ENCODE results near the gene CCDC127.
A peak's percentile ranks its signal among the peaks of the same experiment; 100 is the strongest.

Gene CCDC127

DNA sequence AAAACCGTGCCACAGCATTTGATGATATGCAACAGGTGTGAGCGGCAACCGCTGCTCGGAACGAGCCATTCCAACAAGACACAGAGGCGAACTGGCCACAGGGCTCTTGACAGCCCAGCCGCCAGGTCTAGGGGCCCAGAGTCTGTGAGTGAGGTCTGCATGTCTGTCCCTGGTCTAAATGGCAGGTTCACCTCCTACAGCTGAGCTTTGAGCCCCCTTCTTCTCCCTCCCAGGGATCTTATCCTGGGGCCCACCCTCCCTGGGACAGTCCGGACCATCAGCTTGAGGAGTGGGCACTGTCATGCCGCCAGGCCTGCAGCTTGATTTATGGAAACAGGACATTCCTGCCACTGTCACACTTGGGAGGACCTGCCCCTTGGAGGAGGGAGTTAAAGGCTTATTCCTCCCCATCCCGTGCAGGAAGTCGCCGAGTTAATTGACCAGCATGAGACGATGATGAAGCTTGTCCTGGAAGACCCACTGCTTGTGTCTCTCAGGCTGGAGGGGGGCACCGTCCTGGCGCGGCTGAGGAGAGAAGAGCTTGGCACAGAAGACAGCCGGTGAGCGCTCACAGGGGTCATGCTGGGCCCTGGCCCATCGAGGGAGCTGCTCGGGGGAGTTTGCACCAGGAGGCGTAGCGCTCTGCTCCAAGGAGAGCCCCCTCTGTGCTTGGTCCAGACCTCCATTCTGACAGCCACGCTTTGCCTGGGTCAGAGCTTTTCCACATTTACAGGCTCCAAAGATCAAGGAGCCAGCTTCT lies 62.1 kb downstream of the CCDC127 start:
- Histone ChIP-seq H3K9me3 (ENCODE audit: control insufficient read depth in 5 of 5, low read length in 5 of 5) (no peaks in the 10 kb centered on the region), H3K9ac (ENCODE audit: low read length in 5 of 5) (no peak overlapping the region), H3K36me3 (ENCODE audit: control insufficient read depth in 5 of 5, insufficient read depth in 5 of 5, low read length in 5 of 5) (no peaks in the 10 kb centered on the region), H3K4me3 (ENCODE audit: low read depth in 1 of 5, low read length in 5 of 5) (no peak overlapping the region), H3K4me1 (ENCODE audit: control insufficient read depth in 5 of 5, insufficient read depth in 5 of 5, low read length in 5 of 5) (peaks cover 0 to 3% (median 0%) of the 10 kb centered on the region in 5 donors), H3K27ac (ENCODE audit: low read depth, low read length) (no peak overlapping the region), H3K27me3 (ENCODE audit: control insufficient read depth in 5 of 5, insufficient read depth in 4 of 5, low read length in 5 of 5) (peaks cover 0 to 14% (median 9%) of the 10 kb centered on the region in 5 donors)

DNA sequence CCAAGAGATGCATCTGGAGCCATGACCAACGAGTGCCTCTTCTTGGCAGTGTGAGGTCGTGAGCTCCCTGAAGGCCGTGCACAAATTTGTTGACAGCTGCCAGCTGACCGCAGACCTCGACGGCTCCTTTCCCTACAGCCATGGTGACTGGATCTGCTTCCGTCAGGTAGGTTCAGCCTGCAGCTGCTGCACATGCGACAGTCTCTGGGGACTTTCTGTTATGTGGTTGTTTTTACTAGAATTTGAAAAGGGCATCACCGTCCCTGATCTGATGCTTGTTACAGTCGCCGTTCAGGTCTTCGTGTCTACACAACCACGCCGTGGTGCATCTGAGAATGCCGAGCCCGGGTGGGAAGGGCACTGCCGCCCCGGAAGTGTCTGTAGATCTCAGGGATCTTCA lies 63.1 kb downstream of the CCDC127 start:
- Histone ChIP-seq H3K36me3 (ENCODE audit: control insufficient read depth in 5 of 5, insufficient read depth in 5 of 5, low read length in 5 of 5) (no peaks in the 10 kb centered on the region), H3K4me3 (ENCODE audit: low read depth in 1 of 5, low read length in 5 of 5) (no peak overlapping the region), H3K4me1 (ENCODE audit: control insufficient read depth in 5 of 5, insufficient read depth in 5 of 5, low read length in 5 of 5) (no peaks in the 10 kb centered on the region), H3K9ac (ENCODE audit: low read length in 5 of 5) (no peak overlapping the region), H3K27me3 (ENCODE audit: control insufficient read depth in 5 of 5, insufficient read depth in 4 of 5, low read length in 5 of 5) (peaks cover 0 to 14% (median 4%) of the 10 kb centered on the region in 5 donors), H3K27ac (ENCODE audit: low read depth, low read length) (no peak overlapping the region), H3K9me3 (ENCODE audit: control insufficient read depth in 5 of 5, low read length in 5 of 5) (no peaks in the 10 kb centered on the region)

DNA sequence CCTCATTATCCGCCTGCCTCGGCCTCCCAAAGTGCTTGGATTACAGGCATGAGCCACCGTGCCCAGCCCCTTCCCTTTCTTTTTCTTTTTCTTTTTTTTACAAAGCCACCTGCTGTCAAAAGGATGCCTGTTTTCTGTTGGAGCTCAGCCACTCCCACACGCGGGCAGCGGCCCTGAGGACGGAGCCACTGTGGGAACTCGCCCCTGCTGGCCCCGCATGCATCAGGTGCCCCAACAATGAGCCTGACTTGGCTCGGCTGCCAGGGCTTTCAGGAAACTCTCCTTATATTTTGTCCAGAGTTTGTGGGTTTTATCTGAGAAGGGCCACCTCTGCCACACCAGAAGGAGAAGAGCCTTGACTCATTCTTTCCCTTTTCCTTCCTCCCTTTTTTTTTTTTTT lies 63.7 kb downstream of the CCDC127 start:
- Histone ChIP-seq H3K27ac (ENCODE audit: low read depth, low read length) (no peak overlapping the region), H3K4me1 (ENCODE audit: control insufficient read depth in 5 of 5, insufficient read depth in 5 of 5, low read length in 5 of 5) (no peaks in the 10 kb centered on the region), H3K36me3 (ENCODE audit: control insufficient read depth in 5 of 5, insufficient read depth in 5 of 5, low read length in 5 of 5) (no peaks in the 10 kb centered on the region), H3K27me3 (ENCODE audit: control insufficient read depth in 5 of 5, insufficient read depth in 4 of 5, low read length in 5 of 5) (peaks cover 0 to 12% (median 2%) of the 10 kb centered on the region in 5 donors), H3K9me3 (ENCODE audit: control insufficient read depth in 5 of 5, low read length in 5 of 5) (no peaks in the 10 kb centered on the region), H3K4me3 (ENCODE audit: low read depth in 1 of 5, low read length in 5 of 5) (no peak overlapping the region), H3K9ac (ENCODE audit: low read length in 5 of 5) (no peak overlapping the region)

DNA sequence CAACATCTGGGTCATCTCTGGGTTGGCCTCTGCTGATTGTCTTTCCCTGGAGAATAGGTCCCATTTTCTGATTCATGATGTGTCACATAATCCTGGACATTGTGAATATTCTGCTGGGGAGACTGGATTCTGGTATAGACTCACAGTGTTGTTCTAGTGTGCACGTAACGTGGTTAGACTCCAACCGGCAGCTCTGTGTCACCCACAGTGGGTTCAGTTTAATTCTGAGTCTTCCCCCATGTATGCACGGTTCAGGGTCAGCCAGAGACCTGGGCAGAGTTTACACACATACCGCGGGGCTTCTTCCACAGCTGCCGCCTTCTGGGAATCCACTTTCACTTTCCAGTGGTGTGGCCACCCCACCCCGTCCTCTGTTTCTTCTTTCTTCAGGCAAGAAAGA lies 64.7 kb downstream of the CCDC127 start:
- Histone ChIP-seq H3K27ac (ENCODE audit: low read depth, low read length) (no peak overlapping the region), H3K4me1 (ENCODE audit: control insufficient read depth in 5 of 5, insufficient read depth in 5 of 5, low read length in 5 of 5) (no peaks in the 10 kb centered on the region), H3K36me3 (ENCODE audit: control insufficient read depth in 5 of 5, insufficient read depth in 5 of 5, low read length in 5 of 5) (no peaks in the 10 kb centered on the region), H3K9me3 (ENCODE audit: control insufficient read depth in 5 of 5, low read length in 5 of 5) (peaks cover 0 to 5% (median 2%) of the 10 kb centered on the region in 5 donors), H3K4me3 (ENCODE audit: low read depth in 1 of 5, low read length in 5 of 5) (no peak overlapping the region), H3K27me3 (ENCODE audit: control insufficient read depth in 5 of 5, insufficient read depth in 4 of 5, low read length in 5 of 5) (peaks cover 0 to 7% (median 2%) of the 10 kb centered on the region in 5 donors), H3K9ac (ENCODE audit: low read length in 5 of 5) (no peak overlapping the region)

DNA sequence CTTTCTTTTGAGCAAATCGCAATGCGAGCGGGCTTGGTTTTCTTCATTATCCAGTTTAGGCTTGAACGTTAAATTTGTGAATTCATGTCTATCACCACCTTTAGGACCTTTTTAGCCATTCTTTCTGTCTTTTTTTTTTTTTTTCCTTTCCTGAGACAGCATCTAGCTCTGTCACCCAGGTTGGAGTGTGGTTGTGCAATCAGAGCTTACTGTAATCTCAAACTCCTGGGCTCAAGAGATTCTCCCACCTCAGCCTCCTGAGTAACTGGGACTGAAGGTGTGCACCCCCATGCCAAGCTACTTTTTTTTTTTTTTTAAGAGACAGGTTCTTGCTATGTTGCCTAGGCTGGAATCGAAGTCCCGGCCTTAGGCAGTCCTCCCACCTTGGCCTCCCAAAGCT lies 65.9 kb downstream of the CCDC127 start:
- no peak overlapping the region for H3K27ac ChIP-seq (ENCODE audit: low read depth, low read length)
- H3K27me3 ChIP-seq (ENCODE audit: control insufficient read depth in 5 of 5, insufficient read depth in 4 of 5, low read length in 5 of 5) = peaks cover 0 to 4% (median 0%) of the 10 kb centered on the region in 5 donors
- H3K9me3 ChIP-seq (ENCODE audit: control insufficient read depth in 5 of 5, low read length in 5 of 5) = peaks cover 10 to 17% (median 13%) of the 10 kb centered on the region in 5 donors
- no peaks in the 10 kb centered on the region for H3K36me3 ChIP-seq (ENCODE audit: control insufficient read depth in 5 of 5, insufficient read depth in 5 of 5, low read length in 5 of 5)
- no peak overlapping the region for H3K9ac ChIP-seq (ENCODE audit: low read length in 5 of 5)
- H3K4me3 ChIP-seq (ENCODE audit: low read depth in 1 of 5, low read length in 5 of 5) = no peak overlapping the region
- no peaks in the 10 kb centered on the region for H3K4me1 ChIP-seq (ENCODE audit: control insufficient read depth in 5 of 5, insufficient read depth in 5 of 5, low read length in 5 of 5)

DNA sequence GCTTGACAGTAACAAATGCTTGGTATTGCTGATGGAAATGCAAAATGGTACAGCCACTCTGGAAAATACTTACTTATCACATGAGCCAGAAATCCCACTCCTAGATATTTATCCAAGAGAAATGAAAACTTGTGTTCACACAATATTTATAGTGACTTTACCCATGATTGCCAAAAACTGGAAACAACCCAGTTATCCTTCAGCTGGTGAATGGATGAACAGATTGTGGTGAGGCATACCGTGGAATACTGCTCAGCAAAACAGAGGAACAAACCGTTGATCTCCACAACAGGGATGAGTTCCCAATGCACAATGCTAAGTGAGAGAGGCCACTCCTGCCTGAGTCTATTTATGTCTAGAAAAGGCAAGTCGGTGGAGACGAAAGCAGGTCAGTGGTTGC lies 67.2 kb downstream of the CCDC127 start:
- H3K4me3 ChIP-seq (ENCODE audit: low read depth in 1 of 5, low read length in 5 of 5) = no peak overlapping the region
- H3K9ac ChIP-seq (ENCODE audit: low read length in 5 of 5) = no peak overlapping the region
- no peaks in the 10 kb centered on the region for H3K4me1 ChIP-seq (ENCODE audit: control insufficient read depth in 5 of 5, insufficient read depth in 5 of 5, low read length in 5 of 5)
- H3K9me3 ChIP-seq (ENCODE audit: control insufficient read depth in 5 of 5, low read length in 5 of 5) = peaks cover 12 to 27% (median 24%) of the 10 kb centered on the region in 5 donors
- H3K36me3 ChIP-seq (ENCODE audit: control insufficient read depth in 5 of 5, insufficient read depth in 5 of 5, low read length in 5 of 5) = no peaks in the 10 kb centered on the region
- H3K27me3 ChIP-seq (ENCODE audit: control insufficient read depth in 5 of 5, insufficient read depth in 4 of 5, low read length in 5 of 5) = peaks cover 0 to 2% (median 0%) of the 10 kb centered on the region in 5 donors
- H3K27ac ChIP-seq (ENCODE audit: low read depth, low read length) = no peak overlapping the region

DNA sequence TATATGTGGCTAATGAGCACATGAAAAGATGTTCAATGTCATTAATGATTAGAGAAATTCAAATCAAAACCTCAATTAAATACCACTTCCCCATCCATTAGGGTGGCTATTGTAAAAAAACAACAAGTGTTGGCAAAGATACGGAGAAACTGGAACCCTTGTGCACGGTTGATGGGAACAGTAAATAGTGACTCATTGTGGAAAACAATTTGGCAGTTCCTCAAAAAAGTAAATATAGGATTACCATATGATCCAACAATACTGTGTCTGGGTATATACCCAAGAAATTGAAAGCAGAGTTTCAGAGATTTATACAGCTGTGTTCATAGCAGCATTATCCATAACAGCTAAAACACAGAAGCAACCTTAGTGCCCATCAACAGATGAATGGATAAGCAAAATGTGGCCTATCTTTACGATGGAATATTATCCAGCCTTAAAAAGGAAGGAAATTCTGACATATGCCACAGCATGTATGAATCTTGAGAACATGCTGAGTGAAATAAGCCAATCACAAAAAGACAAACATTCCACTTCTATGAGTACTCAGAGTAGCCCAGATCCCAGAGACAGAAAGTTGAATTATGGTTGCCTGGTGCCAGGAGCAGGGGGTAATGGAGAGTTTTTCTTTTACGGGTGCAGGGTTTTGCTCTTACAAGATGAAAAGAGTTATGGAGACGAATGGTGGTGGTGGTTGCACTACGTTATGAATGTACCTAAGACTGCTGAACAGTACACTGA lies 68.0 kb downstream of the CCDC127 start:
- Histone ChIP-seq H3K9ac (ENCODE audit: low read length in 5 of 5) (no peak overlapping the region), H3K27me3 (ENCODE audit: control insufficient read depth in 5 of 5, insufficient read depth in 4 of 5, low read length in 5 of 5) (peaks cover 0 to 6% (median 2%) of the 10 kb centered on the region in 5 donors), H3K36me3 (ENCODE audit: control insufficient read depth in 5 of 5, insufficient read depth in 5 of 5, low read length in 5 of 5) (no peaks in the 10 kb centered on the region), H3K9me3 (ENCODE audit: control insufficient read depth in 5 of 5, low read length in 5 of 5) (peaks cover 12 to 27% (median 24%) of the 10 kb centered on the region in 5 donors), H3K4me1 (ENCODE audit: control insufficient read depth in 5 of 5, insufficient read depth in 5 of 5, low read length in 5 of 5) (no peaks in the 10 kb centered on the region), H3K4me3 (ENCODE audit: low read depth in 1 of 5, low read length in 5 of 5) (no peak overlapping the region), H3K27ac (ENCODE audit: low read depth, low read length) (no peak overlapping the region)

DNA sequence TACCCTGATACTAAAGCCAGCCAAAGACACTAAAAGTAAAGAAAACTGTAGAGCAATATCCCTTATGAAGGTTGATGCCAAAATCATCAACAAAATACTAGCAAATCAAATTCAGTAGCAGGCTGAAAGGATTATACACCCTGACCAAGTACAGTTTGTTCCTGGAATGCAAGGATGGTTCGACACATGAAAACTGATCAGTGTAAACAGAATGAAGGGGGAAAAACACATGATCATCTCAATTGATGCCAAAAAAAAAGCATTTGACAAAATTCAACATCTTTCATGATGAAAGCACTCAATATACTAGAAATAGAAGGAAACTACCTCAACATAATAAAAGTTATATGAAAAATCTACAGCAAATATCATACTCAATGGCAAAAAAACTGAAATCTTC lies 70.2 kb downstream of the CCDC127 start:
- no peak overlapping the region for H3K9ac ChIP-seq (ENCODE audit: low read length in 5 of 5)
- no peaks in the 10 kb centered on the region for H3K4me1 ChIP-seq (ENCODE audit: control insufficient read depth in 5 of 5, insufficient read depth in 5 of 5, low read length in 5 of 5)
- H3K4me3 ChIP-seq (ENCODE audit: low read depth in 1 of 5, low read length in 5 of 5) = peak overlapping the region in 1 of 5 donors; percentile 48
- no peak overlapping the region for H3K27ac ChIP-seq (ENCODE audit: low read depth, low read length)
- peaks cover 12 to 27% (median 24%) of the 10 kb centered on the region in 5 donors for H3K9me3 ChIP-seq (ENCODE audit: control insufficient read depth in 5 of 5, low read length in 5 of 5)
- H3K27me3 ChIP-seq (ENCODE audit: control insufficient read depth in 5 of 5, insufficient read depth in 4 of 5, low read length in 5 of 5) = peaks cover 0 to 7% (median 0%) of the 10 kb centered on the region in 5 donors
- no peaks in the 10 kb centered on the region for H3K36me3 ChIP-seq (ENCODE audit: control insufficient read depth in 5 of 5, insufficient read depth in 5 of 5, low read length in 5 of 5)

Data from subcutaneous abdominal adipose tissue (tissue), 5 donors.